Activated CD8-positive, alpha-beta memory T cell treated with anti-CD3 and anti-CD28 coated beads, Interleukin-2, amount 50 U/mL, for 1 hour (primary cell): ENCODE results near the gene SYTL1.

Experiments used
- DNase-seq: peaks from one replicate; pipeline ENCODE4 v3.0.0-alpha.2; 2020; ENCODE audit errors: extremely low read depth

Gene SYTL1

GRCh38 chr1:27341525-27342252 lies at the start of gene SYTL1:
Gene SYTL1, plus strand, starts transcription at chr1:27342022. Its CDS starts 3,313 bp downstream, at chr1:27345335.
- no peak for DNase-seq

GRCh38 chr1:27292106-27292505 lies 49.7 kb upstream of the SYTL1 start:
- DNase-seq, result no peak

DNA sequence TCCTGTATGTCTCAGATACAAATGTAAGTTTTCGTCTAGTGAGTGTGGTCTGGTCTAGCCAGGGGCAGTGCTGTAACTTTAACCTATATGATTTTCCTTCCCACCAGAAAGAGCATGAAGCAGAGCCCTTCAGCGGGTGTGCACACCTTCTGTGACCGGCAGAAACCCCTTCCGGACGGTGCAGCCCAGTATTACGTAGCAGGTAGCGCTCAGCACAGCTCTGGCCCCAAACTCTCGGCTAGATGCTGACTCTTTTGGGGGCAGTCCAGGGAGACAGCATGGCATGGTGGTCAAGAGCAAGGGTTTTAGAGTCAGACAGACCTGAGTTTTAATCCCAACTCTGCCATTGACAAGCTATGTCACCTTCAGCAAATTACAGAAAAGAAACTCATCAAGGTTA lies 47.9 kb upstream of the SYTL1 start:
- DNase-seq, result no peak

- DNase-seq, result peak; percentile 22
These were observed 45.0 kb upstream of the SYTL1 start for GRCh38 chr1:27296773-27297291.

DNA sequence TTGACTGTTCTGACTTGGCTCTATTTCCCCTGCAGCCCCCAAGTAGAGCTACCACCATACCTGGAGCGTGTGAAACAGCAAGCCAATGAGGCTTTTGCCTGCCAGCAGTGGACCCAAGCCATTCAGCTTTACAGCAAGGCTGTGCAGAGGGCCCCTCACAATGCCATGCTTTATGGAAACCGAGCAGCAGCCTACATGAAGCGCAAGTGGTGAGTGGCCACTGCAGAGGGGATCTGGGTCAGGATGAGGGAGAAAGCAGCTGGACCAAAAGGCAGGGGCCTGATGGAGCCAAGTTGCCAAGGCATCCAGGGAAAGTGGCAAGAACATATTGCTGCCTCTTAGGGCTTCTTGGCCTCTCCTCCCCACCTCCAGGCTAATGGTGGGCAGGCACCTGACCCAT lies 43.9 kb upstream of the SYTL1 start:
- DNase-seq, result no peak

- DNase-seq, result no peak
These were observed 43.0 kb upstream of the SYTL1 start for GRCh38 chr1:27298632-27299384.

DNA sequence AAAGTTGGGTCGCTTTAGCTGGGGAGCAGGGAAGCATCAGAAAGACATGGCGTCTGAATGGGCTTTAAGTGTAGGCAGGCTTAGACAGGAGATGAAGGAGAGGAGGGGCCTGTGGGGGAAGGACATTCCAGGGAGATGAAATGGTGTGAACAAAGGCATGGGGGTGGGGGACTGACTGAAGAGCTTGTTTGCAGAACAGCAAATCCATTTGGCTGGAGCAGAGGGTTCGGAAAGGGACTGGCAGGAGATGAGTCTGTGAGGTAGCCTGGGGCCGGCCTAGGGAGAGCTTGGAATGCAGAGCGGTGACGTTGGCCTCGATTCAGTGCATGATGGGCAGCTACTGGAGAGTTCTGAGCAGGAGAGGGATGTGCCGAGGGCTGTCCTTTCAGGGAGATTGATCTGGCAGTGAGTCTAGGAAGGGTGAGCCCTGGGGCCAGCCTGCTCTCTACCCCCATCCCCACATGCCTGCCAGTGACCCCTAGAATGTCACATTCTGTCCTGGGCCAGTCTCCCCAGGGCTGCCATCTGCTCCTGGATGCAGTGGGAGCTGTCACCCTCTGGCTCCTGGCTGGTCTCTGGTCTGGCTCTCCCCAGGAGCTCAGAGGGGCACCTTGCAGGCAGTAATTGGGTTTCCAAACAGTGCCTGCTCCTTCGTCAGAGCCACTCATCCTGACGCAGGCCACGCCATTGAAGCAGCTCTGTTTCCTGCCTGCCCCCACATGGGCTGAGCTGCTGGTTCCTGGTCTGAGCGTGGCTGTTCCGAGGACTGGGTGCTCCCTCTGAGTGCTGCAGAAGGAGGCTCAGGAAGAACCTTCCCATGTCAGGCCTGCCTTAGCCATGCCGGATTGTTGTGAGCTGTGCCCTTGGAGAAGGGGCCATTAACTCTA lies 42.2 kb upstream of the SYTL1 start:
- DNase-seq, result no peak

- DNase-seq, result peak; percentile 29
These were observed 41.3 kb upstream of the SYTL1 start for GRCh38 chr1:27300341-27301051.

- DNase-seq, result no peak
These were observed 40.8 kb upstream of the SYTL1 start for GRCh38 chr1:27301052-27301422.

- DNase-seq, result no peak
These were observed 40.1 kb upstream of the SYTL1 start for GRCh38 chr1:27301582-27302199.

DNA sequence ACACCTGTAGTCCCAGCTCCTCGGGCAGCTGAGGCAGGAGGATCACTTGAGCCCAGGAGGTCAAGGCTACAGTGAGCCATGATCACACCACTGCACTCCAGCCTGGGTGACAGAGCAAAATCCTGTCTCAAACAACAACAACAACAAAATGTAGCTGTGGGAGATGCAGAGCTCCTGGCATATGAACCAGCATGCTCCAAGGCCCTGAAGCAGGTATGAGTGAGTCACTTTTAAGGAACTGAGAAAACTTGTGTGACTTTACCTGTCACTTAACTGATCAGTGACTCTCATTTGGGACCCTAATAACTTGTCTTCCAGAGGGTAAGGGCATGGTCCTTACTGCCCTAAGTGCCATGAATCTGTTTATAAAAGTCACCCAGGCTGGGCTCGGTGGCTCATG lies 39.2 kb upstream of the SYTL1 start:
- DNase-seq, result no peak

GRCh38 chr1:27303509-27303908 lies 38.3 kb upstream of the SYTL1 start:
- no peak for DNase-seq

DNA sequence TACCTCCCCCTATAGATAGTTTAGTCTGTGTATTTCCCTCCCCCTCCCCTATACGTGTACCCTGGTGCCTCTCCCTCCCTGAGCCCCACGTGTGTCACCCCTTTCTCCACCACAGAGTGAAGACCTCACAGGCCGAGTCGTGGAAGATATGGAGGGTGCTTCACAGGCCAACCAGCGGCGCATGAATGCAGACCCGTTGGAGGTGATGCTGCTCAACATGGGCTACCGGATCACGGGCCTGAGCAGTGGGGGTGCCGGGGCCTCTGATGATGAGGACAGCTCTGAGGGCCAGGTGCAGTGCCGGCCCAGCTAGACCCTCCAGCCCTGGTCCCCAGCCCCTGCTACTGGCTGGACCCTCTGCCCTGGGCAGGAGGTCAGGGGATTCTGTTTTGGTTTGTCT lies 35.8 kb upstream of the SYTL1 start:
- no peak for DNase-seq

DNA sequence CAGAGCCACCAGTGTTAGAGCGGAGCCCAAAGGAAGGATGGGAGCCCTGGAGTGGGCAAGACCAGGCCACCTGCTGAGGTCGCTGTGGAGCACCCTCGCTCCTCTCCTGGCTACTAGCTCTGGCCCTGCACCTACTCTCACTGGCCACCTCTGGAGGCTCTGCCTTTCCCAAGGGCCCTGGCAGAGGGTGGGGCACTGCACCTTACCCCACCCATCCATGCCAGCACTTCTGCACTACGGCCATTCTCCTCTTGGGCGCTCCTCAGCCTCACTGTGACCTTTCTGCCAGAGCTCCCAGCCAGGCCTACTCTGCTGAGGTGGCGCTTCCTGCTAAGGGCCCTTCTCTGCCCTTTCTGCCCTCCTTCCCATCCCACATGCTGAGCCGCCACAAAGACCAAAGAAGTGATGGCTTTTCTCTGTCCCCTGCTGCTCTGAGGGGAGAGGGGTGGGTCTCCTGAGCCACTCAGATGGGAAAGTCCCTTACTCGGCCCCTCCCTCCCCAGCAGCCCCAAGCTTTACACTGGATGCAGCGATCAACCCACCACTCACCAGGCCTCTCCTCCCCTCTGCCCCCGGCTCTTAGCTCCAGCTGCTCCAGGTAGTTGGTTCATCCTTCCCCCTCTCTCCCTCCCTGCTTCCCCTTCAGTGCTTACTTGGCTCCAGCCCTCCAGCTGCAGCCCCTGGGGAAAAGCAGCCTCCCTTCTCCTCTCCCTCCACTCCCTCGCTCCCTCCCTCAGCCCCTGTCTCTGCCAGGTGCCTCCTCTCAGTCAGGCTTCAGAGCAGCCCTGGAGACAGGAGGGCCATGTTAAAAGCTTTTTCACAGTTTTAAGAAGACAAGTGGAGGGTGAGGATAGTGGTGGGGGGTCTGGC lies 34.7 kb upstream of the SYTL1 start:
- DNase-seq, result no peak

GRCh38 chr1:27307874-27308598 lies 33.8 kb upstream of the SYTL1 start:
- DNase-seq, result no peak

DNA sequence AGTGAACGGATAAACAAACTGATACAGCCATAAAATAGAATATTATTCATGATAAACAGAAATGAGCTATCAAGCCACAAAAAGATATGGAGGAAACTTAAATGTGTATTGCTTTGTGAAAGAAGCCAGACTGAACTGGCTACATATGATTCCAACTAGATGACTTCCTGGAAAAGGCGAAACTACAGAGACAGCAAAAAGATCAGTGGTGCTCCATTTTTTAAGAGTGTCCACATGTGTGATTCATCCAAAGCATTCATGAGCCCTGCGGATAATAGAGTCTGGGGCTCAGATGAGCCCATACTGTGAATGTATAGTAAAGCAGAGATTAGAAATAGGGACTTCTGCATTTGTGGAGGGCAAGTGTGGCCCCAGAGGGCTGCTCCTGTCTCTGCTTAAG lies 27.7 kb upstream of the SYTL1 start:
- DNase-seq, result no peak

DNA sequence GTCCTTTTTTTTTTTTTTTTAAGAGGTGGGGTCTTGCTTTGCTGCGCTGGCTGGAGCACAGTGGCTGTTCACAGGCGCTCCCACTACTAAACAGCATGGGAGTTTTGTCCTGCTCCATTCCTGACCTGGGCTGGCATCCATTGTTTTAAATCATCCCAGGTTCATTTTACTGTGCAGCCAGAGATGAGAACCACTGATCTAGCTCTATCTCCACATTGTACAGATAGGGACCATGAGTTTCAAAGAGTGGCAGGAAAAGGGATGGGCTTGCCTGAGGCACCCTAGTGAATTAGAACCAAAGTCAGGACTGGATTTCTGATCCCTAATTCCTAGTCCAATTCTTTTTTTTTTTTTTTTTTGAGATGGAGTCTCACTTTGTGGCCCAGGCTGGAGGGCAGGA lies 27.1 kb upstream of the SYTL1 start:
- DNase-seq, result no peak

DNA sequence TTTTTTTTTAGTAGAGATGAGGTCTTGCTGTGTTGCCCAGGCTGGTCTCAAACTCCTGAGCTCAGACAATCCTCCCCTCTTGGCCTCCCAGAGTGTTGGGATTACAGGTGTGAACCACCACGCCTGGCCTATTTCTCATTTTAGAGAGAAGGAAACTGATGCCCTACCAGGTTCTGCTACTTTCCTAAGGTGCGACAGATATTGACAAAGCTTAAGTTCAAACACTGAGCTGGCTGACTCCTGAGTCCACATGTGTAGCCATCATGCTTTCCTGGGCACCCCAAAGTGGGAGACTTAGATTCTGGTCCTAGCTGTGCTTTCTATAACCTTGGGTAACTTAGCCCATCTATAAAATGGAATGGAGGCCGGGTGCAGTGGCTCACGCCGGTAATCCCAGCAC lies 25.0 kb upstream of the SYTL1 start:
- DNase-seq, result no peak

- no peak for DNase-seq
These were observed 23.7 kb upstream of the SYTL1 start for GRCh38 chr1:27318136-27318535.
